ENCODE measurements around the gene DUSP2.
A peak's percentile ranks its signal among the peaks of the same experiment; 100 is the strongest.

The DUSP2 gene

GRCh38 chr2:96110621-96111256 lies 34.5 kb downstream of the DUSP2 start:
- Histone ChIP-seq H3K9me3 (ENCODE audit: control insufficient read depth, insufficient read depth, low read length) (no peaks in the 10 kb centered on the region), H3K4me3 (ENCODE audit: low read depth, low read length) (no peak overlapping the region), H3K36me3 (ENCODE audit: control insufficient read depth, insufficient read depth, low read length) (no peaks in the 10 kb centered on the region), H3K4me1 (ENCODE audit: control insufficient read depth, insufficient read depth, low read length) (peaks cover 16% of the 10 kb centered on the region), H3K9ac (ENCODE audit: low read depth, low read length) (no peak overlapping the region), H3K27me3 (ENCODE audit: control insufficient read depth, insufficient read depth, low read length) (peaks cover 14% of the 10 kb centered on the region), H3K27ac (ENCODE audit: low read depth, low read length) (no peak overlapping the region)

GRCh38 chr2:96109931-96110511 lies 35.2 kb downstream of the DUSP2 start:
- peaks cover 7% of the 10 kb centered on the region for H3K27me3 ChIP-seq (ENCODE audit: control insufficient read depth, insufficient read depth, low read length)
- no peak overlapping the region for H3K4me3 ChIP-seq (ENCODE audit: low read depth, low read length)
- no peak overlapping the region for H3K27ac ChIP-seq (ENCODE audit: low read depth, low read length)
- no peaks in the 10 kb centered on the region for H3K36me3 ChIP-seq (ENCODE audit: control insufficient read depth, insufficient read depth, low read length)
- H3K9ac ChIP-seq (ENCODE audit: low read depth, low read length) = no peak overlapping the region
- H3K4me1 ChIP-seq (ENCODE audit: control insufficient read depth, insufficient read depth, low read length) = peaks cover 16% of the 10 kb centered on the region
- no peaks in the 10 kb centered on the region for H3K9me3 ChIP-seq (ENCODE audit: control insufficient read depth, insufficient read depth, low read length)

GRCh38 chr2:96109361-96109680 lies 35.9 kb downstream of the DUSP2 start:
- no peaks in the 10 kb centered on the region for H3K9me3 ChIP-seq (ENCODE audit: control insufficient read depth, insufficient read depth, low read length)
- H3K27me3 ChIP-seq (ENCODE audit: control insufficient read depth, insufficient read depth, low read length) = 0 out of 2 replicates have a peak, but pooled peaks cover under 1% of the 10 kb centered on the region
- H3K9ac ChIP-seq (ENCODE audit: low read depth, low read length) = no peak overlapping the region
- H3K4me3 ChIP-seq (ENCODE audit: low read depth, low read length) = no peak overlapping the region
- no peaks in the 10 kb centered on the region for H3K36me3 ChIP-seq (ENCODE audit: control insufficient read depth, insufficient read depth, low read length)
- H3K27ac ChIP-seq (ENCODE audit: low read depth, low read length) = no peak overlapping the region
- peaks cover 16% of the 10 kb centered on the region for H3K4me1 ChIP-seq (ENCODE audit: control insufficient read depth, insufficient read depth, low read length)

GRCh38 chr2:96108541-96109360 lies 36.5 kb downstream of the DUSP2 start:
- Histone ChIP-seq H3K4me1 (ENCODE audit: control insufficient read depth, insufficient read depth, low read length) (peaks cover 16% of the 10 kb centered on the region), H3K36me3 (ENCODE audit: control insufficient read depth, insufficient read depth, low read length) (no peaks in the 10 kb centered on the region), H3K9me3 (ENCODE audit: control insufficient read depth, insufficient read depth, low read length) (no peaks in the 10 kb centered on the region), H3K27me3 (ENCODE audit: control insufficient read depth, insufficient read depth, low read length) (no peaks in the 10 kb centered on the region), H3K4me3 (ENCODE audit: low read depth, low read length) (no peak overlapping the region), H3K27ac (ENCODE audit: low read depth, low read length) (peak overlapping the region; percentile 14), H3K9ac (ENCODE audit: low read depth, low read length) (no peak overlapping the region)

- Histone ChIP-seq H3K4me1 (ENCODE audit: control insufficient read depth, insufficient read depth, low read length) (peaks cover 16% of the 10 kb centered on the region), H3K27me3 (ENCODE audit: control insufficient read depth, insufficient read depth, low read length) (no peaks in the 10 kb centered on the region), H3K36me3 (ENCODE audit: control insufficient read depth, insufficient read depth, low read length) (no peaks in the 10 kb centered on the region), H3K4me3 (ENCODE audit: low read depth, low read length) (no peak overlapping the region), H3K9me3 (ENCODE audit: control insufficient read depth, insufficient read depth, low read length) (no peaks in the 10 kb centered on the region), H3K27ac (ENCODE audit: low read depth, low read length) (peak overlapping the region; percentile 14), H3K9ac (ENCODE audit: low read depth, low read length) (no peak overlapping the region)
These were observed 37.1 kb downstream of the DUSP2 start for GRCh38 chr2:96108151-96108540.

GRCh38 chr2:96107708-96108065 lies 37.6 kb downstream of the DUSP2 start:
- no peak overlapping the region for H3K9ac ChIP-seq (ENCODE audit: low read depth, low read length)
- peaks cover 16% of the 10 kb centered on the region for H3K4me1 ChIP-seq (ENCODE audit: control insufficient read depth, insufficient read depth, low read length)
- no peaks in the 10 kb centered on the region for H3K27me3 ChIP-seq (ENCODE audit: control insufficient read depth, insufficient read depth, low read length)

GRCh38 chr2:96106991-96107707 lies 38.1 kb downstream of the DUSP2 start:
- H3K27me3 ChIP-seq (ENCODE audit: control insufficient read depth, insufficient read depth, low read length) = no peaks in the 10 kb centered on the region

More at GRCh38 chr2:96107708-96108065, 37.6 kb downstream of the DUSP2 start:
- no peaks in the 10 kb centered on the region for H3K9me3 ChIP-seq (ENCODE audit: control insufficient read depth, insufficient read depth, low read length)
- H3K36me3 ChIP-seq (ENCODE audit: control insufficient read depth, insufficient read depth, low read length) = no peaks in the 10 kb centered on the region
- H3K4me3 ChIP-seq (ENCODE audit: low read depth, low read length) = no peak overlapping the region
- H3K27ac ChIP-seq (ENCODE audit: low read depth, low read length) = no peak overlapping the region

GRCh38 chr2:96105994-96106715 lies 39.1 kb downstream of the DUSP2 start:
- Histone ChIP-seq H3K9ac (ENCODE audit: low read depth, low read length) (no peak overlapping the region), H3K4me3 (ENCODE audit: low read depth, low read length) (no peak overlapping the region), H3K27me3 (ENCODE audit: control insufficient read depth, insufficient read depth, low read length) (no peaks in the 10 kb centered on the region), H3K36me3 (ENCODE audit: control insufficient read depth, insufficient read depth, low read length) (no peaks in the 10 kb centered on the region), H3K27ac (ENCODE audit: low read depth, low read length) (no peak overlapping the region), H3K4me1 (ENCODE audit: control insufficient read depth, insufficient read depth, low read length) (peaks cover 16% of the 10 kb centered on the region), H3K9me3 (ENCODE audit: control insufficient read depth, insufficient read depth, low read length) (no peaks in the 10 kb centered on the region)

More at GRCh38 chr2:96106991-96107707, 38.1 kb downstream of the DUSP2 start:
- Histone ChIP-seq H3K4me3 (ENCODE audit: low read depth, low read length) (no peak overlapping the region), H3K36me3 (ENCODE audit: control insufficient read depth, insufficient read depth, low read length) (no peaks in the 10 kb centered on the region), H3K4me1 (ENCODE audit: control insufficient read depth, insufficient read depth, low read length) (peaks cover 16% of the 10 kb centered on the region), H3K27ac (ENCODE audit: low read depth, low read length) (no peak overlapping the region), H3K9me3 (ENCODE audit: control insufficient read depth, insufficient read depth, low read length) (no peaks in the 10 kb centered on the region), H3K9ac (ENCODE audit: low read depth, low read length) (no peak overlapping the region)

- no peak overlapping the region for H3K27ac ChIP-seq (ENCODE audit: low read depth, low read length)
- no peak overlapping the region for H3K4me3 ChIP-seq (ENCODE audit: low read depth, low read length)
- peaks cover 16% of the 10 kb centered on the region for H3K4me1 ChIP-seq (ENCODE audit: control insufficient read depth, insufficient read depth, low read length)
- no peak overlapping the region for H3K9ac ChIP-seq (ENCODE audit: low read depth, low read length)
- H3K9me3 ChIP-seq (ENCODE audit: control insufficient read depth, insufficient read depth, low read length) = no peaks in the 10 kb centered on the region
- H3K36me3 ChIP-seq (ENCODE audit: control insufficient read depth, insufficient read depth, low read length) = no peaks in the 10 kb centered on the region
- H3K27me3 ChIP-seq (ENCODE audit: control insufficient read depth, insufficient read depth, low read length) = no peaks in the 10 kb centered on the region
These were observed 39.9 kb downstream of the DUSP2 start for GRCh38 chr2:96105152-96105915.

- Histone ChIP-seq H3K27ac (ENCODE audit: low read depth, low read length) (no peak overlapping the region), H3K9me3 (ENCODE audit: control insufficient read depth, insufficient read depth, low read length) (no peaks in the 10 kb centered on the region), H3K4me1 (ENCODE audit: control insufficient read depth, insufficient read depth, low read length) (peaks cover 16% of the 10 kb centered on the region), H3K4me3 (ENCODE audit: low read depth, low read length) (no peak overlapping the region), H3K9ac (ENCODE audit: low read depth, low read length) (no peak overlapping the region), H3K36me3 (ENCODE audit: control insufficient read depth, insufficient read depth, low read length) (no peaks in the 10 kb centered on the region), H3K27me3 (ENCODE audit: control insufficient read depth, insufficient read depth, low read length) (no peaks in the 10 kb centered on the region)
These were observed 40.8 kb downstream of the DUSP2 start for GRCh38 chr2:96104487-96104861.
